CD4-positive, alpha-beta T cell treated with Interleukin-15 for 4 hours (primary cell): ENCODE data around the gene CPPED1.
A peak's percentile ranks its signal among the peaks of the same experiment; 100 is the strongest.
"Not testable (repeated sequence)": the region's sequence is repeated elsewhere in the genome, so short reads cannot be mapped to it uniquely, and the experiment has no call there.

Experiments
- DNase-seq: peaks from one replicate; pipeline ENCODE4 v3.0.0-alpha.2; 2020; ENCODE audit warnings: low spot score

The CPPED1 gene

DNA sequence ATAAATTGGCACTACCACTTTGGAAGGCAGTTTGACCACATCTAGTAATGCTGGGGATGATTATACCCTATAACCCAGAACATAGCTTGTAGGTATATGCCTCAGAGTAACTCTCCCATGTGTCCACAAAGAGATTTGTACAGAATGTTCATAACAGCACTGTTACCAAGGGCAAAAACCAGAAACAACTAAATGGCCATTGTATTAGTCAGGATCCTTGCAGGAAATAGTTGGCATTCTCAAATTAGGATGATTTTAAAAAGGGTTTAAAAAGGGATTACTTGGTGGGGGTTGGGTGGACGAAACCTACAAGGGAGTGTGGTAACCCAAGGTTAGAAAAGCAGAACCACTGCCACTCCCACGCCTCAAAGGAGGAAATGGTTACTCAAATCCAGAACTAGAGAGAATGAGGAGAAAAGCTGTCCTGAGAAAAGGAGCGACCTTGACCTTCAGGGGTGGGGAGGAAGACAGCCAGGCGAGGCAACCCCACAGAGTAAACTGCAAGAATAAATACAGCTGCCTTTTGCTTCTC is 2.1 kb downstream of the CPPED1 start:
- peak; percentile 2 for DNase-seq

GRCh38 chr16:12800817-12801216 is 2.9 kb downstream of the CPPED1 start:
- DNase-seq = no peak

- DNase-seq = not testable (repeated sequence)
These were observed 3.7 kb downstream of the CPPED1 start for GRCh38 chr16:12799996-12800395.

DNA sequence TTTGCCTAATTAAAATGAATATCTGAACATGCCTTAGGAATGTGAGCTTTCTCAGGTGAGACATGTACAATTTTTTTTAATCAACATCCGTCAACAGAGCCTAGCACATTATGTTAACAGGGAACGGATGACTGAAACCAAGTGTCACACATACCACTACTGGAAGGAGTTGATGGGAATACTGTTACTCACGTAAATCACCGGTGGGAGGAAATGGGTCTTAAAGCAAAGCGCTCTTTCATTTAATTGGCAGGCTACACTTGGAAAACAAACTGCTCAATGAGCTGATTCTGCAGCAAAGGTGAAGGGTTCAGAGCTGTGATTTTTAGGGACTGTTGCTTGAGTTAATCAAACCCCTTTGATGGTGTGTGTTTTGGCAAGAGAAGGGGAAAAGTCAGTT is 4.8 kb downstream of the CPPED1 start:
- no peak for DNase-seq

- DNase-seq = no peak
These were observed 5.5 kb downstream of the CPPED1 start for GRCh38 chr16:12798171-12798570.

DNA sequence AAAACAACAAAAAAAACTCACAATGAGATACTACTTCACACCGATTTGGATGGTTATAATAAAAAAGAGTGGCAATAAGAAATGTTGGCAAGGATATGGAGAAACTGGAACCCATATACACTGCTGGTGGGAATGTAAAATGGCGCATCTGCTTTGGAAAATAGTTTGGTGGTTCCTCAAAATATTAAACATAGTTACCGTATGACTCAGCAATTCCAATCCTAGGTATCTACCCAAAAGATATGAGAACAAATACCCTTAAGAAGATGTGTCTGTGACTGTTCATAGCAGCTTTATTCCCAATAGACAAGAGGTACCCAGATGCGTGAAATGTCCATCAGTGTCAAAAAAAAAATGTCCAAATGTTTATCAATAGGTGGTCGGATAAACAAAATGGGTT is 7.2 kb downstream of the CPPED1 start:
- DNase-seq = no peak

- no peak for DNase-seq
These were observed 8.9 kb downstream of the CPPED1 start for GRCh38 chr16:12794486-12795387.

DNA sequence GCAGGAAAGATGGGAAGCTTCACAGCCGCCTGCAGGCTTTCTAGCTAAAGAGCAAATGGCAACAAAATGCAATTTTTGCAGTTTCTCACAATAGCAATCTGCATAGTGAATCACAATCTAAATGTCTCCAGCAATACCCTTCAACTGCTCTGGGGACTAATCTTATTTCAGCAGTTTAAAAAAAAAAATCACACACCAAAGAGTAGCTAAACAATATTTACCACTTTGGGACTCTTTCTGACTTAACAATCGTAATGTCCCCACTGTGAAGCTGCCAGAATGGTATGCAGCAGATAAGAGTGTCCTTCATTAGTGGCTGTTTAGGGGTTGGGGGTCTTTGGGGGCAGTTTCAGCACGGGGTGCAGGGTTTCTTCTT is 9.8 kb downstream of the CPPED1 start:
- no peak for DNase-seq

GRCh38 chr16:12793120-12793864 is 10.4 kb downstream of the CPPED1 start:
- no peak for DNase-seq

GRCh38 chr16:12792528-12792927 is 11.2 kb downstream of the CPPED1 start:
- DNase-seq = not testable (repeated sequence)

DNA sequence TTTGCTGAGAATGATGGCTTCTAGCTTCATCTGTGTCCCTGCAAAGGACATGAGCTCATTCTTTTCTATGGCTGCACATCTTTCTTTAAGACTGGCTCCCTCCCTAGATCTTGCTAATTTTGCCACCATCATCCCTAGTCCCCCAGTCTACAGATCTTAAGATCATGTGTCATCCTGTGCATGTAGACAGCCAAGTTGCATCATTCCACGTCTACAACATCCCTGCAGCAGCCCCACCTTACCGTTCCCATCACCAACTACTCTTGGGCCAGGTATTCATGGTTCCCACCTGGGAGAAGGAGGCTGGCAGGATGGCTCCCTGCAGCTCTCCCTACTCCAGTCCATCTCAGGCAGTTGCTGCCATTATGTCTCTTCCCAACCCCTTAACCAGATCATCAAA is 12.3 kb downstream of the CPPED1 start:
- DNase-seq = no peak

GRCh38 chr16:12788758-12789157 is 14.9 kb downstream of the CPPED1 start:
- no peak for DNase-seq

DNA sequence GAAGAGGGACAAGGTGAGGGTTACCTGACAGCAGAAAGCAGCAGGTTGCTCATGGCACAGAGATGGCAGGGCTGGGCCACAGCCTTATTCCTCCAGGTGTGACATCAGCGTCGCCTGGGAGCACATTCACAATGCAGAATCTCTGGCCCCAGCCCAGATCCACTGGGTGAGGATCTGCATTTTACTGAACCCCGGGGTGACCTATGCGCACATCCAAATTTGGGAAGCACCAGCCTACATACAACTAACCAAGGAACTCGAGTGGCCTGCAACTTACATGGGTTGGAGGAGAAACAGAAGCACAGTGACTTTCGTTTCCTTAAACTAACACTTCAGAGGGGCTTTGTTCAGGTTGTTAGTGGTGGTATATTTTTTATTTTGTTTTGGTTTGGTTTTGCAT is 17.6 kb downstream of the CPPED1 start:
- DNase-seq = no peak

- no peak for DNase-seq
These were observed 19.6 kb downstream of the CPPED1 start for GRCh38 chr16:12784076-12784475.

DNA sequence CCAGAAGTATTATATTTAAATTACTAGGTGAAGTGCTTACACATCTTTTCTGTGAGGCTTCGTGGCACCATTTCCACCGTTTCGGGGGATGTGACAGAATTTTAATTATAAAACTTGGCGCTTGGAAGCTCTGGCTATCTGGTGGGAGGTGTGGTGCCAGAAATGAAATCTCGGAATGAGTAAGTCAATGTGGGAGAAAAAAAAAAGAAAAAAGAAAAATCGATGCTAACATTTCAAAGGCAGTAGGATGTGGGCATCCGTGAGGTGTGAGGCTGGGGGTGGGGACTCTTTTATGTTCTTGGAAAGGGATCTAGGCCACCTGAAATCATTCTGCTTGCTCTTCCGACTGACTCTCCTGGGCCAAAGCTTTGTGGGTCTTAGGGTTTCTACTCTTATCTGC is 21.9 kb downstream of the CPPED1 start:
- DNase-seq = no peak

GRCh38 chr16:12780467-12780866 is 23.2 kb downstream of the CPPED1 start:
- DNase-seq = no peak

GRCh38 chr16:12778726-12779125 is 25.0 kb downstream of the CPPED1 start:
- no peak for DNase-seq

- no peak for DNase-seq
These were observed 27.9 kb downstream of the CPPED1 start for GRCh38 chr16:12775656-12776236.

DNA sequence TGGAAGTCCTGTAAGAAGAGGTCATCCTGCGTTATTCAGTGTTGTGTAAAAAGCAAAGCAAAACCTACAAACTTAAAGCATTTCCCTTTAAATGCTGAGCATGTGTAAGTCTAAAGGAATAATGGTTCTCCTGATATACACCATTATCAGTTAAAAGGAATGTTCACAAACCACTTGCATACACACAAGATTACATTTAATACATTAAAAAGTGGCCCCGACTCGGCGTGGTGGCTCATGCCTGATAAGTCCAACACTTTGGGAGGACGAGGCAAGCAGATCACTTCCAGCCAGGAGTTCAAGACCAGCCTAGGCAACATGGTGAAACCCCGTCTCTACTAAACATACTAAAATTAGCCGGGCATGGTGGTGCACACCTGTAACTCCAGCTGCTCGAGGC is 30.5 kb downstream of the CPPED1 start:
- DNase-seq = no peak

- DNase-seq = no peak
These were observed 32.3 kb downstream of the CPPED1 start for GRCh38 chr16:12771341-12771798.

DNA sequence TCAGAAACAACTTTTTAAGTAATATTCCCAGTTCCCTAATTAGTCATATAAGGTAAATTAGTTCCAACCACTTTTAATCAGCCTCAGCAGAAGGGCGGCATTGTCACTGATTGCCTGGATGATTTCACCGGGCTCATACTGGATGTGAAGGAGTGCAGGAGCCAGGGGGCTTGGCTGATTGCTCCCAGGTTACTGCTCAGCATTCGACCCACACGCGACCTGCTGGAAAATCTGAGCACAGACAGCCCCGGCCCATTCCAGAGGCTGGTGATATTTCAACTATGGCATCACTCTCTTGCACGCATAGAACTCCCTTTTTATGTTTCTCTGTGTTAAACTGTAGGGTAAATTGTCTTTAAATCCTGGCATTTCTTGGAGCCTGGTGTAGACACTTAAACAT is 34.2 kb downstream of the CPPED1 start:
- no peak for DNase-seq

GRCh38 chr16:12767897-12768296 is 35.8 kb downstream of the CPPED1 start:
- DNase-seq = no peak

DNA sequence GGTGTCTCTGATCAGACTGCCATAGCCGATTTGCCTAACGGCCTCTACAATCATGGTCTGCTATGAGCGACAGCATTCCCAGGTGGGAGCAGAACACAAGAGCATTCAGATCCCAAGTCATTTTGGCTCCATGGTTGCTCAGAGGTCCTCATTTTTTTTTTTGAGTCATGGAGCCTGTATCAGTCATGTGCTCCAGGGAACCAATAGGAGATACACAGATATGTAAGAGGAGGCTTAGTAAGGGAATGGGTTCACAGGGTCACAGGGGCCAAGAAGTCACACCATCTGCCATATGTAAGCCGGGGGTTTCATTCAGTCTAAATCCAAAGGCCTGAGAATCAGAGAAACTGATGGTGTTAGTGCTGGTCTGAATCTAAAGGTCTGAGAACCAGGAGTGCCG is 36.8 kb downstream of the CPPED1 start:
- DNase-seq = no peak
